Suppressor macrophage (primary cell): ENCODE data around the gene CFAP210.
"Not testable (repeated sequence)": the region's sequence is repeated elsewhere in the genome, so short reads cannot be mapped to it uniquely, and the experiment has no call there.

Source experiments
- DNase-seq, 4 experiments: peaks; one replicate each; pipeline ENCODE4 v3.0.0-alpha.2; 2020 to 2022

The CFAP210 gene

GRCh38 chr2:169711751-169712509, 17.7 kb upstream of the CFAP210 start:
- DNase-seq = no peak

- DNase-seq = no peak
Measured at GRCh38 chr2:169709981-169710380, 15.8 kb upstream of the CFAP210 start.

GRCh38 chr2:169709331-169709730, 15.1 kb upstream of the CFAP210 start:
- DNase-seq = no peak

GRCh38 chr2:169707626-169708025, 13.4 kb upstream of the CFAP210 start:
- no peak for DNase-seq

- DNase-seq = no peak
Measured at GRCh38 chr2:169705927-169706326, 11.7 kb upstream of the CFAP210 start.

GRCh38 chr2:169704160-169704708, 10.0 kb upstream of the CFAP210 start:
- DNase-seq = no peak

- no peak for DNase-seq
Measured at GRCh38 chr2:169702996-169703395, 8.8 kb upstream of the CFAP210 start.

GRCh38 chr2:169699173-169699572, 5.0 kb upstream of the CFAP210 start:
- not testable (repeated sequence) for DNase-seq

- no peak for DNase-seq
Measured at GRCh38 chr2:169696381-169696780, 2.2 kb upstream of the CFAP210 start.

- DNase-seq = no peak
Measured at GRCh38 chr2:169694894-169695260, 672 bp upstream of the CFAP210 start.

- DNase-seq = no peak
Measured at GRCh38 chr2:169693360-169693759, 845 bp downstream of the CFAP210 start.

- DNase-seq = no peak
Measured at GRCh38 chr2:169692718-169693117, 1.5 kb downstream of the CFAP210 start.

- no peak for DNase-seq
Measured at GRCh38 chr2:169690958-169691357, 3.2 kb downstream of the CFAP210 start.

- not testable (repeated sequence) for DNase-seq
Measured at GRCh38 chr2:169687943-169688342, 6.3 kb downstream of the CFAP210 start.

GRCh38 chr2:169686825-169687224, 7.4 kb downstream of the CFAP210 start:
- not testable (repeated sequence) for DNase-seq

- not testable (repeated sequence) for DNase-seq
Measured at GRCh38 chr2:169684712-169685111, 9.5 kb downstream of the CFAP210 start.

- no peak for DNase-seq
Measured at GRCh38 chr2:169684135-169684565, 10.1 kb downstream of the CFAP210 start.

- DNase-seq = no peak
Measured at GRCh38 chr2:169683425-169684134, 10.6 kb downstream of the CFAP210 start.

- no peak for DNase-seq
Measured at GRCh38 chr2:169683054-169683424, 11.2 kb downstream of the CFAP210 start.

- no peak for DNase-seq
Measured at GRCh38 chr2:169676850-169677249, 17.4 kb downstream of the CFAP210 start.

GRCh38 chr2:169676357-169676756, 17.8 kb downstream of the CFAP210 start:
- DNase-seq = no peak

- DNase-seq = no peak
Measured at GRCh38 chr2:169673921-169674320, 20.3 kb downstream of the CFAP210 start.

- no peak for DNase-seq
Measured at GRCh38 chr2:169673106-169673505, 21.1 kb downstream of the CFAP210 start.

GRCh38 chr2:169672406-169672805, 21.8 kb downstream of the CFAP210 start:
- no peak for DNase-seq
